B cell (primary cell): Measurements from ENCODE around the gene ZAR1L. TPM values are rescaled to one million over a fixed set of nuclear protein-coding genes. Genes with fewer than 3 reads are reported as not detected.

Source experiments
- ATAC-seq: fragments of 200-7000 bp; cut with Tn5 transposase; one replicate; pipeline ENCODE4 v1.10.0; 2021; ENCODE audit warnings: low read depth, mild to moderate bottlenecking, moderate number of reproducible peaks, moderate library complexity
- CTCF ChIA-PET: fragments of 350-600 bp; sonication (Branson Sonifier 250); formaldehyde crosslinking; loops from one replicate; lab custom pipeline; 2021; ENCODE audit warnings: antibody characterized with exemption, inconsistent platforms; lab: Charles Lee
- POLR2A ChIA-PET: fragments of 350-600 bp; sonication (Branson Sonifier 250); formaldehyde crosslinking; loops from one replicate; lab custom pipeline; 2021; ENCODE audit warnings: antibody characterized with exemption; lab: Charles Lee
- DNase-seq: peaks from one replicate; pipeline ENCODE4 v3.0.0; 2013
- H2AFZ ChIP-seq: 2 replicates; pipeline ENCODE4 v1.6.1; 2012; ENCODE audit warnings: mild to moderate bottlenecking, low read depth, low read length; ENCODE audit not compliant: insufficient read depth, poor library complexity, severe bottlenecking
- H3K27ac ChIP-seq, 2 donors: 1 replicate in 1 of 2; 2 replicates in 1 of 2; pipeline ENCODE4 v1.5.1; 2012 to 2013; ENCODE audit warnings: low read length in 2 of 2, mild to moderate bottlenecking in 2 of 2, moderate library complexity in 1 of 2
- H3K27me3 ChIP-seq, 4 experiments: fragments of 200-600 bp in 1 of 4; sonication (generic) in 1 of 4; replicated peaks in 1 of 4; 1 replicate in 2 of 4; 2 replicates in 2 of 4; pipeline versions ENCODE4 v1.6.1 to v1.7.0; 2013 to 2016; ENCODE audit warnings: low read length in 3 of 4, mild to moderate bottlenecking in 2 of 4, mixed read lengths in 1 of 4, moderate library complexity in 1 of 4; ENCODE audit not compliant: insufficient read depth in 4 of 4, control insufficient read depth in 3 of 4; ENCODE audit errors: control extremely low read depth in 1 of 4
- H3K36me3 ChIP-seq, 2 experiments: replicated peaks in 1 of 2; 1 replicate in 1 of 2; 2 replicates in 1 of 2; pipeline versions ENCODE4 v1.6.1 to v1.7.1; 2013; ENCODE audit warnings: low read length in 1 of 2; ENCODE audit not compliant: insufficient read depth in 2 of 2, control insufficient read depth in 1 of 2; ENCODE audit errors: control extremely low read depth in 1 of 2, extremely low read depth in 1 of 2
- H3K4me1 ChIP-seq, 2 donors: fragments of 200-600 bp in 1 of 2; sonication (generic) in 1 of 2; 1 replicate in 1 of 2; 2 replicates in 1 of 2; pipeline versions ENCODE4 v1.5.1 to v1.6.1; 2013 to 2017; ENCODE audit warnings: low read length in 2 of 2; ENCODE audit not compliant: control insufficient read depth in 2 of 2, insufficient read depth in 2 of 2
- H3K4me2 ChIP-seq: replicated peaks from 2 replicates; pipeline ENCODE3; 2012; ENCODE audit warnings: mild to moderate bottlenecking, low read depth, low read length; ENCODE audit not compliant: poor library complexity, severe bottlenecking
- H3K4me3 ChIP-seq, 5 experiments: fragments of 200-600 bp in 1 of 5; sonication (generic) in 1 of 5; 1 replicate in 3 of 5; 2 replicates in 2 of 5; pipeline versions ENCODE4 v1.5.1 to v1.7.0; 2011 to 2016; ENCODE audit warnings: low read length in 4 of 5, mild to moderate bottlenecking in 4 of 5, low read depth in 2 of 5, control low read depth in 1 of 5, moderate library complexity in 1 of 5; ENCODE audit not compliant: insufficient read depth in 1 of 5; ENCODE audit errors: control extremely low read depth in 1 of 5, extremely low read depth in 1 of 5
- H3K79me2 ChIP-seq: fragments of 200-600 bp; sonication (generic); one replicate; pipeline ENCODE4 v1.6.0; 2016; ENCODE audit warnings: low read length; ENCODE audit not compliant: control insufficient read depth, insufficient read depth
- H3K9ac ChIP-seq: fragments of 200-600 bp; sonication (generic); 2 replicates; pipeline ENCODE4 v1.6.1; 2017; ENCODE audit warnings: mild to moderate bottlenecking, low read length, moderate library complexity
- H3K9me3 ChIP-seq, 3 donors: one replicate each; pipeline versions ENCODE4 v1.6.1 to v1.7.1; 2013; ENCODE audit warnings: low read length in 2 of 3; ENCODE audit not compliant: control insufficient read depth in 2 of 3, insufficient read depth in 1 of 3; ENCODE audit errors: control extremely low read depth in 1 of 3
- H4K20me1 ChIP-seq: 2 replicates; pipeline ENCODE4 v1.6.0; 2012; ENCODE audit warnings: mild to moderate bottlenecking, low read length; ENCODE audit not compliant: insufficient read depth, control insufficient read depth, poor library complexity, severe bottlenecking
- H3K27ac Mint-ChIP-seq: one replicate; pipeline ENCODE4 v1.8.0; 2021; ENCODE audit warnings: mixed read lengths
- H3K27me3 Mint-ChIP-seq: one replicate; pipeline ENCODE4 v1.8.0; 2021; ENCODE audit warnings: mixed read lengths
- H3K4me1 Mint-ChIP-seq: one replicate; pipeline ENCODE4 v1.8.0; 2021; ENCODE audit warnings: mixed read lengths
- H3K4me3 Mint-ChIP-seq: one replicate; pipeline ENCODE4 v1.8.0; 2021; ENCODE audit warnings: mixed read lengths
- H3K9me3 Mint-ChIP-seq: one replicate; pipeline ENCODE4 v1.8.0; 2022; ENCODE audit warnings: mixed read lengths; ENCODE audit not compliant: insufficient read depth
- CTCF ChIP-seq: fragments of 200-600 bp; IDR thresholded peaks from one replicate; pipeline ENCODE4 v1.8.0; 2022; ENCODE audit warnings: antibody characterized with exemption, mild to moderate bottlenecking
- EZH2 ChIP-seq: IDR thresholded peaks from 2 replicates; pipeline ENCODE4 v1.6.1; 2012; ENCODE audit warnings: borderline replicate concordance, low read depth, mild to moderate bottlenecking, moderate library complexity, low read length; ENCODE audit not compliant: insufficient read depth, poor library complexity, severe bottlenecking
- WGBS: methylation state at CpG from one replicate; pipeline ENCODE4 v1.1.5; 2013; ENCODE audit warnings: missing lambda C conversion rate; ENCODE audit not compliant: insufficient coverage; 5-methylcytosine and 5-hydroxymethylcytosine counted together
- intact Hi-C: fragments of 100-400 bp; cut with micrococcal nuclease; formaldehyde crosslinking; loops from one replicate; pipeline ENCODE4 v1.10.0; 2022
- polyA plus RNA-seq: library from polyadenylated mRNA; depleted of rRNA; stranded (reverse); fragments of >200 nt; gene quantifications from 2 replicates; pipeline ENCODE4 v1.2.3, GENCODE V29; 2012
- total RNA-seq, 2 donors: library from RNA; stranded (reverse); fragments of 120-200 nt in 1 of 2; gene quantifications; 1 replicate in 1 of 2; 2 replicates in 1 of 2; pipeline versions ENCODE4 v1.2.3 to v1.2.4, GENCODE V29; 2013 to 2022

The ZAR1L gene
- total and polyA plus RNA-seq, 2 donors (not counting 1 experiment from before 2014, with no cell fraction given): not detected

GRCh38 chr13:32334671-32335070, 19.5 kb upstream of the ZAR1L start:
- no peaks in the 10 kb centered on the region for H3K79me2 ChIP-seq
- peaks cover 0 to 2% (median 0%) of the 10 kb centered on the region in 3 donors for H3K9me3 ChIP-seq
- no peaks in the 10 kb centered on the region for H3K4me1 ChIP-seq
- TF ChIP-seq CTCF: no peak
- TF ChIP-seq EZH2: no peak
- Mint-ChIP-seq H3K27ac (no peak overlapping the region), H3K27me3 (no peaks in the 10 kb centered on the region), H3K4me3 (no peak overlapping the region), H3K9me3 (no peaks in the 10 kb centered on the region), H3K4me1 (no peaks in the 10 kb centered on the region)
- no peak overlapping the region for H3K4me3 ChIP-seq
- ChIA-PET CTCF (interaction anchor here (1.0 kb wide), 1 partner anchor 11 kb away, joined by 4 read pairs; no protein-coding TSS in a partner anchor), POLR2A (interaction anchor here (0.6 kb wide), 1 partner anchor 220 kb away, joined by 6 read pairs; no protein-coding TSS in a partner anchor)
- DNase-seq (no peak), ATAC-seq (no peak)
- no peaks in the 10 kb centered on the region for H3K27me3 ChIP-seq
- H3K9ac ChIP-seq: no peak overlapping the region
- no peak overlapping the region for H3K4me2 ChIP-seq
- intact Hi-C loops: no loop called here
- no peak overlapping the region for H3K27ac ChIP-seq
- H2AFZ ChIP-seq: no peak overlapping the region
- no CpG with 5 or more reads among the region's 2 CpGs for WGBS
- H3K36me3 ChIP-seq: peaks cover 0 to 7% of the 10 kb centered on the region in 2 experiments
- H4K20me1 ChIP-seq: no peaks in the 10 kb centered on the region

DNA sequence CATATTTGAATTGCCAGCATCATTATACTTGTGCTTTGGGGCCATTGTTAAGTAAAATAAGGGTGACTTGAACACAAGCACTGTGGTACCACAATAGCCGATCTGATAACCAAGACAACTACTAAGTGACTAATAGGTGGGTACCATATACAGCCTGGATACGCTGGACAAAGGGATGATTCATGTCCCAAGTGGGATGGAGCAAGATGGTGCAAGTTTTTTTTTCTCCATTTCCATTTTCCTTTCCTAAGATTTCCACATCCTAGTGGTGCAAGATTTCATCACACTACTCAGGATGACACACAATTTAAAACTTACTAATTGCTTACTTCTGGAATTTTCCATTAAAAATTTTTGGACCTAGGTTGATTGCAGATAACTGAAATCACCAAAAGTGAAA, 15.3 kb upstream of the ZAR1L start:
- Histone ChIP-seq H3K79me2 (no peaks in the 10 kb centered on the region), H3K9me3 (no peaks in the 10 kb centered on the region), H3K36me3 (no peaks in the 10 kb centered on the region), H2AFZ (no peak overlapping the region), H3K4me2 (no peak overlapping the region), H3K27me3 (no peaks in the 10 kb centered on the region), H3K9ac (no peak overlapping the region), H4K20me1 (no peaks in the 10 kb centered on the region), H3K4me3 (no peak overlapping the region), H3K27ac (no peak overlapping the region), H3K4me1 (no peaks in the 10 kb centered on the region)
- POLR2A ChIA-PET: no interaction called here
- H3K4me1 Mint-ChIP-seq: no peaks in the 10 kb centered on the region
- intact Hi-C loops: no loop called here
- no peaks in the 10 kb centered on the region for H3K9me3 Mint-ChIP-seq
- no peaks in the 10 kb centered on the region for H3K27me3 Mint-ChIP-seq
- no peak overlapping the region for H3K4me3 Mint-ChIP-seq
- WGBS: no CpG with 5 or more reads among the region's 2 CpGs
- ATAC-seq: no peak
- no peak overlapping the region for H3K27ac Mint-ChIP-seq
- CTCF ChIA-PET: no interaction called here
- no peak for DNase-seq
- TF ChIP-seq EZH2: no peak
- TF ChIP-seq CTCF: no peak
